HS-27A (cell line): ENCODE data around the gene FAM131A.

Experiments used
- DNase-seq: peaks from one replicate; pipeline ENCODE4 v3.0.0-alpha.2; 2012; ENCODE audit warnings: low read depth, missing footprints

Gene FAM131A

DNA sequence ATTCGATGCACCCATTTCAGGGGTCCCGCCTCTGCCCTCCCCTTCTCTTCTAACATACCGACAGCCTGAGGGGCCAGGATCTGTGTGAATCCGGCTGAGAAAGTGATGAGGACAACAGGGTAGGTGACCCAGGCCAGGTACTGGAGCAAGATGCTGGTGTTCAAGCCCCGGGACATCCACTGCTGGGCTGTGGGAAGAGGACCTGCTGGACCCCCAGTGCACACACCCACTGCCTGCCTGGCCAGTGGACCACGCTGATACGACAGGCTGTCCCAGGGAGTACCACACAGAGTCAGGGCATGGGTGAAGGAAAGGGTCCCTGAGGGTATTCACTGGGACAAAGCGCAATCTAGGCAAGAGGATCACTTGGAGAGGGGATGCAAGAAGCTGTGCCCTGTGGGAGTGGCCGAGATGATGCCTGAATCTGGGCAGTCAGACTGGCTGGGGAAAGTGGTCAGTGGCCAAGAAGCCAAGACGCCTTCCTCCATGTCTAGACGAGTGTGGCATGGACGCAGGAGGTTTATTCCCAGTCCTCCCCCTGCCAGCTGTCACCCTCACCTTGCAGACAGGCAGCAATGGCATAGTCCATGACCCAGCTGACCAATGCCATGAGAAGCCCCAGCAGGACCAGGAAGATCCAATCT lies 20.8 kb downstream of the FAM131A start:
- DNase-seq = no peak

DNA sequence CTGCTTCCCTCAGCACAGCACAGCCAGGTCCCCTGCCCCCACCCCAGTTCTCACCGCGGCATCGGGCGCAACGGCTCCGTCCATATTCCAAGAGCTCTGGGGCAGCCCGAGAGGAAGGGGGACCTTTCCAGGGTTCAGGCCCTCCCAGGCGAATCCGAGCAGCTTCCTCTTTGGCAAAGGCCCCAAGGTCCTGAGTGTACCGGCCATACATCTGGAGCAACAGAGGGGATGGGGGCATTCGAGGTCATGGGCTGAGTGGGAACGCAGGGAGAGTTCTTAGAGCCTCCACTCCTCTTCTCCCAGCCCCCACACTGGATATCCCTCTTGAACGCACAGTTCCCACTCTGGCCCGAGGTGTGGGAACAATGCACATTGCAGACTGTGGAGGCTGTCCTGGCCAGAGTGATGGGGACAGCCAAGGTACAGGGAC lies 21.5 kb downstream of the FAM131A start:
- DNase-seq = no peak

DNA sequence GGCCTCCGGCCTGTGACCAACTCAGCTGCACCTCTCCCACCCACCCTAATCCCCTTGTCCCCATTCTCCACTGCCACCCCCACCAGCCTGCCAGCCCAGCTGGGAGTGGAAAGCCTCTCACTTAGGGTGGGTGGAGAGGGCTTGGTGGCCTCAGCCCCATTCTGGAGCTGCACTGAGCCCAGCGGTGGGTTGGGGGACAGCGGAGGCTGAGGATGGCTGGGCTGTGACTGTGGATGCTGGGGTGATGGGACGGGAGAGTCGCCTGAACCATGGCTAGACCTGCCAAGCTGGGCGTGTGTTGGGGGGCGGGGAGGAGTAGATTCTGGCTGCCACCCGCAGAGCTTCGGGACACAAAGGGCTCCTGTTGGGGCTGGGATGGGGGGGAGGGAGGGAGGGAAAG lies 22.2 kb downstream of the FAM131A start:
- DNase-seq = no peak

DNA sequence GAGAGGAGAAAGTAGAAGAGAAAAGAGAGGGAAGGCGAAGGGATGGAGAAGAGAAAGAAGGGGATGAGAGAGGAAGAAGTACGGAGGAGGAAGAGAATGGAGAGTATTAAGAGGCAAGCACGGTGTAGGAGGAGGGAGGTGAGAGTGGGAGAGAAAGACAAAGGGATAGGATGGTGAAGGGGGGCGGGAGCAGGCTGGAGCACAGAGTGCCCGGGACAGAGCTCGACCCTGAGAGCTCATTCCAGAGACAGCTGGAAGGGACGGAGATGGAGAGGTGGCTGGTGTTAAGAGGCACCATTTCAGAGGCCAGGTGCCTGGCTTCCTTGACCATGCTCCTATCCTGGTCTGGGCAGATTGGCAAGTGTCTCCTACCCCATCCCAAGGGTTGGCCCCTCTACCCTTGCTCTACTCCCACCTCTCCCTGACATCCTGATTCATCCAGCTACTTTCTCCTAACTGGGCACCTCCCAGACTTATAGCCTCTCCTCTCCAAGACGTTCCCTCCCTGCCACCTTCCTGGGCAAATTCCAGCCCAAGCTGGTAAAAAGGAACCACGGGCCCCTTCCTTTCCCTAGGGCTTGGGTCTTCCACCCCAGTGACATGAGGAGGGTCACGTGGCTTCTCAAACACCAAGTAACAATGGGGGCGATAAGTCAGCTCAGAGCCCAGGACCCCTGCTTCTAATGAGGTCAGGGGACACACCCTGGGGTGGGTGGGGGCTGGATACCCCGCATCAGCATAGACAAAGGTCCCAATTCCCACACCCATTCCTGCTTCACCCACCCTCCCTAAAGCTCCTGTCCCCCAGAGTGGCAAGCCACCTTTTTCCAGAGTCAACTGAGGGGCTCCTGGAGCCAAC lies 22.9 kb downstream of the FAM131A start:
- no peak for DNase-seq

DNA sequence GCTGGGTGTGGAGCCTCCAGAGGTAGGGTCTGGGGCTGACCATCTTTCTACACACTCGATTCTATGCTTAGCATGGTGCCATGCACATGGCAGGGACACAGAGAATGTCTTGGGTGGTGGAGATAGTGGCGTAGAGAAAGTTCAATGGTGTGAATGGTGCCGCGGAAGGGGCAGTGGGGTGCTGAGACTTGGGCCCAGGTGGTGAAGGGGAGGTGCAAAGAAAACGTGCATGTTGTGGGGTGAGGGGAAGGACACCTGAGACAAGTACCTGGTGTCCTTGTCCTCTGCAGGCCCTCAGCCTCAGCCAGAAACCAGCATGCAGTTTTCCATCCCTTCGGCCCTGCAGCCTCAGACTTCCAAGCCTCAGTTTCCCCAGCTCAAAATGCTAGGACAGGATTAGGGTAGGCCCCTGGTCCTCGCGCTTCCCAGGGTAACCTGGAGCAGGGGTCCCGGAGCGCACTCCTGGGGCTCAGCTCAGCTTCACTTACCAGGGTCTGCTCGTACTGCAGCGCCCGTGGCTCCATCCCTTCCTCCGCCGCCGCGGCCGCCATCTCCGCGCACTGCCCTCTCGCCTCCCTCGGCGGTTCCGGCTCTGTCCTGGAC lies 23.6 kb downstream of the FAM131A start:
- no peak for DNase-seq

DNA sequence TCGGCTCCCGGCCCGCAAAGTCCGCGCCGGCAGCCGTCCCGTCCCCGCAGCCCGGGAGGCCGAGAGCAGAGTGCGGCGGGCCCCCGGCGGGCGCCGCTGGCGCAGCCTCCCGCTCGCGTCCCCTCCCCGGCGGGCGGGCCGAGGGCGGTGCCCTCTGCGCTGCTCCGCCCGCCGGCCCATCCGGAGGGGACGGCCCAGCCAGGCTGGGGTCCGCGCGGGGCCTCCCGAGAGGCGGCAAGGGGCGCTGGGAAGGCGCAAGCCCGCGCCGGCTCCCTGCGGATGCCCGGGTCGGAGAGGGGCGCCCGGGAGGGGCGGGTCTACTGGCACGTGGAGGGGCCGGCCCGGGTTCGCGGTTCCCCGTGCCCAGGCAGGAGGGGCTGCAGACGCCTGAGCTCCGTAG lies 24.1 kb downstream of the FAM131A start, which contains the start of the genes CLCN2 and POLR2H:
CLCN2 (minus strand) TSS at position 74 of the 400 bp plus-strand sequence. CDS start 126 bp downstream, outside the sequence.
POLR2H (plus strand) TSS at position 179 of the 400 bp plus-strand sequence. CDS start 1,783 bp downstream, outside the sequence.
- DNase-seq = peak; percentile 8

DNA sequence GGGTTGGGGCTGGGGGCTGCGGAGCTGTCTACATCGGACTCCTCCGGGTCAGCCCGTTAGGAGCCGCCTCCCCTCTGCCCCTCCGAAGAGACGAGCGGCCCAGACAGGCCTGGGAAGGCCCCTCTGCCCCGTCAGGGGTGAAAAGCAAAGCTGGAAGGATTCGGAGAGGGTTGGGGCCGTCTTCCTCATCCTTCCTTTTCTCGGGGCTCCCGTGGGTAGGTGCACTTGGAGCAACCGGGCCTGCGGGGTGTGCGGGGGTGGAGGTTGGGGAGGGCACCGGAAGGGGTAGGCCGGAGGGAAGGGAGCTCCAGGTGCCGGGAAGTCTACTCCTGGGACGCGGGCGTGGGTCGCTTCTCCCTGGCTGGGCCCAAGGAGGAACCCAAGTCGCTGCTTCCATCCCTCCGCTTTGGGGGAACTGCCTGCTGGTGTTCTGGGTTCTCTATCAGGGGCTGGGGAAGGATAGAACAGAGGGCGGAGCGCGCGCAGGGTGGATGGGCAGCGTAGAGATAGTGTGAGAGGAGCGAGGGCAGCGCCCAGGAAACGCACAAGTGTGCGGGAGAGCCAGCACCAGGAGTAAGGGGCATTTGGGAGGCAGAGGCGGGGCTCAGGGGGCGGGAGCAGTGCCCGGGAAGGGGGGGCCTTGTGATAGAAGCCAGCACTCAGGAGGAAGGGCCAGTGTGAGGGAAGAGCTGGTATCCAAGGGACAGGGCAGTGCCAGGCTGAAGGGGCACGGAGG lies 24.7 kb downstream of the FAM131A start:
- DNase-seq = peak; percentile 40

DNA sequence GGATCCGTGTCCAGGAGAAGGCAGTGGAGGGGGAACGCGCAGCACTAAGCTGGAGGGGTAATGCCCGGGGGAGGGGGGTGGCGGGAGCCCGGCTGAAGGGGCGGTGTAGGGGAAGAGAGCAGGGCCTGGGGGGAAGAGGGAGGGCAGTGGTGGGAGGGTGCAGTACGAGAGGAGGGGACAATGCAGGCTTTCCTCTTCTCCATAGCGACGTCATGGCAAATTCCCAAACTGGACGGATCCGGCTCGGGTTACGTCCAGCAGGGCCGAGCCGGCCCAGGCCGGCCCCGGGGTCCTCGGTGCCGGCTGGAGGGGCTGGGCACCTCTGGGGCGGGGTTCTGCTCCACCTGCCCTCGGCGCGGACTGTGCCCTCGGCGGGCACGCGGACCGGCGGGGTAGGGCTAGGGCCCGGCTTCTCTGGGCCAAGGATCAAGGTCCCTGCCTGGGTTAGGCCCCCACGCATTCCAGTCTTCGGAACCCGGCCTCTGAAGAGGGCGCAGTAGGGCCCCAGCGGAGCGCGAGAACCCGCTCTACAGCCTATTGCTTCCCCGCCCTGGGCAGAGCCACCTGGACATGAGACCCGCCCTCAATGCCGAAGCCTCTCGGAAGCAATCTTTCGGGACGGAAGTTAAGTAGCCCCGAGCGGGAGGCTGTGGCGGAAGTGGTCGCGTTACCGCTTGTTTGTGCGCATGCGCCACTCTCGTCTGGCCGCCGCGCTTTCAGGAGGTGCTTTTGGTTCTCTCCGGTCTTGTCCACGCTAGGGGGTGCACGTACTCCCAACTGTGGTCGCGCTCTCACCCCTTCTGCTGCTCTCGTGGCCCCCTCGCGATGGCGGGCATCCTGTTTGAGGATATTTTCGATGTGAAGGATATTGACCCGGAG lies 25.5 kb downstream of the FAM131A start:
- DNase-seq = peak; percentile 92

DNA sequence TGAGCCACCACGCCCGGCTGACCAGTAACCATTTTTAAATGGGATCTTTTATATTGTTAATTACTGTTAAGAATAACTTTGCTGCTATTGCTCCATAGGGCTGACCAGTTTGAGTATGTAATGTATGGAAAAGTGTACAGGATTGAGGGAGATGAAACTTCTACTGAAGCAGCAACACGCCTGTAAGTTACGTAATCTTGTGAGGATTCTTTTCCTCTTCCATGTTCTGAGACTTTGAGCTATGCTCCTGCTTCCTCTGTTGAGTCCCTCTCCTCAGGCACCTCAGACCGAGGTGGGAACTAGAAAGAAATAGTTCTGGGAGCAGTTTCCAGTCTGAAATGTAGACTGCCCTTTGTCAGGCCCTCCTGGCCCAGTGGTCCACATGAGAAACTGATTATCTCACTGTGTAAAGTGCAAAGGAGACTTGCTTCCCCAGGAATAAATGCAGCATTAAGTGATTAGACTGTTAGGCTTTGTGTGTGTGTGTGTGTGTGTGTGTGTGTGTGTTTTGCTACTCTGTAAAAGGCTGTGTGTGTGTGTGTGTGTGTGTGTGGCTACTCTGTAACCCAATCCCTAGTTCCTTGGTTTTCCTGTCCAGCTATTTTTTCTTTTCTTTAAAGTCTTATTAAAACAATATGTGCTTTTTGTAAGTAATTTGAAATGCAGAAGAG lies 29.4 kb downstream of the FAM131A start:
- no peak for DNase-seq

DNA sequence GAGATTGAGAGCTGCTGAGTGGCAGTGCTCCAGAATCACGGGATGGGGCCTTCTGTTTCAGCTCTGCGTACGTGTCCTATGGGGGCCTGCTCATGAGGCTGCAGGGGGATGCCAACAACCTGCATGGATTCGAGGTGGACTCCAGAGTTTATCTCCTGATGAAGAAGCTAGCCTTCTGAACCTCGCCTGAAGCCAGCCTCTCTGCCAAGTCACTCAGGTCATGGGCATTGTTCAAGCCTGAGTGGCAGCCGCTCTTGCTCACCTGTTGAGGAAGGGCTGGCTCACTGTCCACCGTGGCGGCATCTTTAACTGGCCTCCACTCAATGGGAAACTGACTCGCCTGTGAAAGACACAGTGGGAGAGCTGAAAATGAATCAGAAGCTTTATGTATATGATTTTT lies 30.7 kb downstream of the FAM131A start:
- DNase-seq = no peak

DNA sequence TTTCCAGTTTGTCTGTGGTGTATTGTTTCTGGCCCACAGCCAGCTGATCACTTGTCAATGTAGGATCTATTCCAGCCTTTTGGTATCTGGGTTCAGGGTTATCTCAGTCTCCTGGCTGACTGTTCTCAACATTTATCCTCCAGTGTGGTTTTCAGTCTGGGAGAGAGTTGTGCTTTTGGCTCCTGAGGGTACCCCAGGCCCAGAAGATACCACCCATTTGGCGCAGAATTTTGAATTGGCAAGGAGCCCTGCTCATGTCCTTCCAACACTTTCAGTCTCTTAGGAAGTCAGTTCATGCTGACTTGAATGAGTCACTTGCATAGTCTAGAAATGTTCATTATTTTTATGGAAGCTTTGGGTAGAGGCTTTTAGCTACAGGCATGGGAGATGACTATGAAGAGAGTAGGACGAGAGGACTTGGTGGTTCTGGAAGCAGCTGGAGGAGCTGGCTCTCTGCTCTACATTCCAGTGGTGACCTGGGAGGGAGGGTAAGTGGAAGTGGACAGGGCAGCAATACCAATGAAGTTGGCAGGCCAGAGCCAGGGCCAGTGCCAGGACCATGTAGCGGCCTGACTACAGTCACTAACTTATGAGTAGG lies 31.3 kb downstream of the FAM131A start:
- no peak for DNase-seq

DNA sequence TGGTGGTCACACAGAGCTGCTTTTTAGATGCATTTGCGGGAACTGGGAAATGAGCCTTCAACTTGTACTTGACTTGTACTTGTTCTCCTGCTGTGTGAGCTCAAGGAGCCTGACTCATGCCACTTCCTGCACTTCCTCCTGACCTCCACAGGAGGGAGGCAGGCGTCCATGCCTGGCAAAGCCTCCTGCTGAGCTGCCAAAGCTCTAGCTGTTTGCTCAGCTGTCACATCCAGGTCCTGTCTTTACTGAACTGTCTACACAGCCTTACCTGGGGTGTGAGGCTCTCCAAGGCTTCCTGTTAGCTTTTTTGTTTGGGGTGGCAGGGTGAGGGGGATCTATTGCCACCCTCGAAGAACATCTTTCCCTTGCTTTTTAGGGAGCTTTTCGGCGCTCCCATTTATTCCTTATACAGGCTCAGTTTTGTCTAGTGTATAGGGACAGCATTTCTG lies 34.2 kb downstream of the FAM131A start:
- DNase-seq = peak; percentile 42

DNA sequence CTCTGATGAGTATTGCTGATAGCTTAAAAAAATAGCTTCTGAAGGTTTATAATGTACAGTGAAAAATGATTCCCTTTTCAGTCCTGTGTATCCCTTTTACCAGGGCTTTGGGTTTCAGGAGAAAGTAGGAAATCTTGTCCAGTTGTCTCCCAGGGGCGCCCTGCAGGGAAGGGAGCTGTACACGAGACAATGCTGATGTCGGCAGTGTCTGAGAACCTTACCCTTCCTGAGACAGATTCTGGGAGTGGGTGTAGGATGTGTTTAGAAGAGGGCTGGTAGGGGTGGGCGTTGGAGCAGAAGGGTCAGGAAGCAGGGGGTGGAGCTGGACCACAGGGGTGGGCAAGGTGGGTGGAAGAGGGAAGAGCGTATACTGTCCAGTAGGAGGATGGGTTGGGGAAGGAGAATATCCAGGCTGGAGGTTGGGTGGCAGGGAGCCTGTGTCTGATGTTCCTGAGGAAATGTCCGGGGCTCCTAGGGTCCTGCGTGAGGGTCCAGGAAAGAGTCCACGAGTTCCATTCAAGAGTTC lies 35.0 kb downstream of the FAM131A start:
- DNase-seq = no peak

DNA sequence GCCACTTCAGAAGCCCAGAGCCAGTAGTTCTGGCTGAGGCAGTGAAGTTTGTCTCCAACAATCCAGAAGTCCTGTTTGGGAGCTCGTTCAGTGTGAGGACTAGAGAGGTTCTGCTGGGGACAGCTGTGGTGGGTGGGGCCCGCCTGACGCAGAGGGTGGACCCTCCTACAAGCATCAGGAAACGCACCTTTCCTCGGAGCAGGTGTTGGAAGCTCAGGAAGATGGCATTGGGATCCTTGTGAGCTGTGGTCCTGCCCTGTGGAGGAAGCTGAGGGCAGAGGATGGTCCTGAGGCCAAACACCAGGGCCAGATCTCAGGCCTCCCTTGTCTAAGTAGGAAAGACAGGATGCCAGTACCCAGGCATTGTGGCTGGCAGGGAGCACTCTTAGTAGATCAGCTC lies 35.5 kb downstream of the FAM131A start:
- no peak for DNase-seq

DNA sequence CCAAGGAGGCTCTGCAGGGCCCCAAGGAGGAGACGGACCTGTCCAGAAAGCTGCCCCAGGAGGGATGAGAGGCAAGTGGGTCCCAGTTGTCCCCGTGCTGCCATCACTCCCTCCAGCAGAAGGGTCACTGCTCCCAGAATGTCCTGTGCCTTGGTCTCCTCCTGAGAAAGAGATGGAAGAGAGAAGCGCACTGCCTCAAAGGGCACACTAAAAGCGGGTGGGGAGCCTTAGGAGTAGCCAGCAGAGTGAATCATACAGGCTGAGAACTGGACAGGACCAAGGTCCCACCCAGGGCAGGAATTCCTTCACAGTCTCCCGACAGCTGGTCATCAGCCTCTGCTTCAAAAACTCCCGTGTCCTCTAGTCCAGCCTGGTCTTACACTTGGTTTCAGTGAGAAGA lies 36.0 kb downstream of the FAM131A start:
- no peak for DNase-seq

DNA sequence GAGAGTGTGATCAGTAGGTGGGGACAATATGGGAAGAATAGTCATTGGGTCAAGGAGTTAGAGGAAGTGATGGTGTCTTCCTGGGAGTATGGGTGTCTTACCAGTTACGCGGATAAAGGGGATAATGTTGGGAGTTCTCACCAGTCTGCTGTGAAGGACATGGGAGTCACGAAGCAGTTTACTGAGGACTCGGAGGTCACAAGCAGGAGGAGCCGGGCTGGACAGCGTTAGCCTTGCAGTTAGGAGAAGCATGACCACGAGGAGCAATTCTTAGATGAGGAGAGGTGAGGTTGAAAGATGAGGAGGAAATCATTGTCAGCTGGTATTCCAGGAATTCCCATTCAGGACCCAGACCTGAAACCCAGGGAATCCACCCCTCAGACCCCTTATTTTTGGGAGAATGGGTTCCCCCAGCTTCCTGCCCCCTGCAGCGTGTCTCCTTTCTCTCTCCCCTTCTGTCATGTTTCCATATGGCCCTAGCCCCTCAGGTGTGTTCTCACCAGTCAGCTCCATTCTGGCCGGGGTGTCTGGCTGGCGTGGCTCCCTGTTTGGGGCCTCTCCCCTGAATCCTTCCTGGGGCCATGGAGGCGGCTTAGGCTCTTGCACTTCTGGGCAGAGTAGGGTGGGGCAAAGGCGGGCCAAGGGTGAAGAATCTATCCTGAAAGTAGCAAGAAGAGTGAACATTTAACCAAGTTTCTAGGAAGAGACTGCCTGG lies 38.5 kb downstream of the FAM131A start:
- no peak for DNase-seq

DNA sequence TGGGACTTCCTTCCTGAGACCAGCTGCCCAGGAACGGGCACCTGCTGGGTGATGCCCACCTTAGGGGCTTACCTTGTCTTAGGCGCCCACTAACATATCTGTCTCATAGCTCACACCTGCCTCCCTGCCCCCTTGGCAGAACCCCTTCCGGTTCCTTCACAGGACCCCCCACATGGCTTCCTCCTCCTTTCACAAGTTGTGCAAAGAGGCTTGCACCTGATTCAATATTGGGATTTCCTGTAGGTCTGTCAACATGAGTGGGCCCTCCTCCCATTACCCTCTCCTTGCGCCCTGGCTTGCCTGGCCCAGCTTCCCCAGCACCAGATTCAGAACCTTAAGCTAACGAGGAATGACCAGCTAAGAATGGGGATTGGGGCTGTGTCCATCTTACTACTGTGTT lies 40.0 kb downstream of the FAM131A start:
- no peak for DNase-seq

DNA sequence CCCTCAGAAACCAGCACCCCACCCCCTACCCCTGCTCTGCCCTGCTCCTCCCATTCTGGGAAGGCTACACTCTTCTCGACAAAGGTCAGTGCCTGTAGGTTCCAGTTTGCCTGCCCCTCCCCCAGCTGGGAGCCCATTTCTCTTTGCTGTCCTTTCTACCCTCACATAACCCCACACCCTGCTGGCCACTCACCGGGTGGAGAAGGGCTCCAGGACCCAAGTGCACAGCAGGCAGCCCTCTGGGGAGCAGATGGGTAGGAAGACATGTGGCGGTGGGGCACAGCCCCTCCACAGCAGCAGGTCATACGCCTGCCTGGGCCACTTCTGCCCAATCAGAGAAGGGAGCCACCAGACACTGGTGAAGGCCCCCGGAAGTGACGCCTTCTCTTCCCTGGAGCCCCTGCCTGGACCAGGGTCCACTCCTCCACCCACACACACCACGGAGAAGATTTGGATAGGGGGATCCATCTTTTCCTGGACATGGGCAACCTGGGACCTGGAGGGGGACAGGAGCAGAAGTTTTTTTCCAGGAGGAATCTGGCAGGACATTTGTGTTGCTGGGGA lies 40.6 kb downstream of the FAM131A start, which contains the start of gene THPO:
THPO (minus strand) TSS at position 326 of the 564 bp plus-strand sequence. CDS start 1,948 bp downstream, outside the sequence.
- DNase-seq = no peak
